SK-N-SH treated with all-trans-retinoic acid at 6 μM for 48 hours (cell line): ENCODE data around the gene C1QL1.

Experiments
- BACH2 ChIP-seq: fragments of 250-450 bp; sonication (Bioruptor Pico); IDR thresholded peaks from 2 replicates; pipeline ENCODE4 v1.9.0; 2021; ENCODE audit warnings: mild to moderate bottlenecking, borderline replicate concordance
- ESRRG ChIP-seq: fragments of 250-450 bp; sonication (Bioruptor Pico); IDR thresholded peaks from 2 replicates; pipeline ENCODE4 v1.6.1; 2021; ENCODE audit warnings: mild to moderate bottlenecking
- GLIS3 ChIP-seq: fragments of 250-450 bp; sonication (Bioruptor Pico); IDR thresholded peaks from 2 replicates; pipeline ENCODE4 v1.5.0; 2020; ENCODE audit warnings: mild to moderate bottlenecking, moderate library complexity
- ZFP30 ChIP-seq: fragments of 450-650 bp; formaldehyde crosslinking; IDR thresholded peaks from 2 replicates; pipeline ENCODE4 v1.5.0; 2022; ENCODE audit warnings: mild to moderate bottlenecking, moderate library complexity
- TF ChIP-seq, protein P1 (sequence below): fragments of 250-450 bp; sonication (Bioruptor Pico); IDR thresholded peaks from 2 replicates; pipeline ENCODE4 v1.8.0; 2020; ENCODE audit warnings: mild to moderate bottlenecking, moderate library complexity, borderline replicate concordance

- TF ChIP-seq ZFP30, result no peak
- no peak for TF ChIP-seq BACH2 (CRISPR knock-in tag)
- no peak for TF ChIP-seq GLIS3
- no peak for TF ChIP-seq ESRRG (CRISPR knock-in tag)
- TF ChIP-seq, protein P1, sequence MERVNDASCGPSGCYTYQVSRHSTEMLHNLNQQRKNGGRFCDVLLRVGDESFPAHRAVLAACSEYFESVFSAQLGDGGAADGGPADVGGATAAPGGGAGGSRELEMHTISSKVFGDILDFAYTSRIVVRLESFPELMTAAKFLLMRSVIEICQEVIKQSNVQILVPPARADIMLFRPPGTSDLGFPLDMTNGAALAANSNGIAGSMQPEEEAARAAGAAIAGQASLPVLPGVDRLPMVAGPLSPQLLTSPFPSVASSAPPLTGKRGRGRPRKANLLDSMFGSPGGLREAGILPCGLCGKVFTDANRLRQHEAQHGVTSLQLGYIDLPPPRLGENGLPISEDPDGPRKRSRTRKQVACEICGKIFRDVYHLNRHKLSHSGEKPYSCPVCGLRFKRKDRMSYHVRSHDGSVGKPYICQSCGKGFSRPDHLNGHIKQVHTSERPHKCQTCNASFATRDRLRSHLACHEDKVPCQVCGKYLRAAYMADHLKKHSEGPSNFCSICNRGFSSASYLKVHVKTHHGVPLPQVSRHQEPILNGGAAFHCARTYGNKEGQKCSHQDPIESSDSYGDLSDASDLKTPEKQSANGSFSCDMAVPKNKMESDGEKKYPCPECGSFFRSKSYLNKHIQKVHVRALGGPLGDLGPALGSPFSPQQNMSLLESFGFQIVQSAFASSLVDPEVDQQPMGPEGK (CRISPR knock-in tag), result no peak
These were observed 46.0 kb downstream of the C1QL1 start for GRCh38 chr17:44922136-44922535.
